Ramos (cell line): ENCODE data around the gene OR9I1.

ENCODE experiments used
- in situ Hi-C: fragments of 300-500 bp; cut with MboI; formaldehyde crosslinking; loops from one replicate; pipeline ENCODE4 v1.14.3; 2022; ENCODE audit warnings: low sequenced_read_pairs; ENCODE audit not compliant: unreplicated experiment

OR9I1 gene

GRCh38 chr11:58125469-58125868, at the start of gene OR9I1:
TSS of gene OR9I1 (minus strand) at chr11:58125530. CDS start at chr11:58119444, 6,086 bp downstream.
- in situ Hi-C loops, result no loop called here

GRCh38 chr11:58165504-58166106, 40.3 kb upstream of the OR9I1 start:
- in situ Hi-C loops, result no loop called here

GRCh38 chr11:58164990-58165389, 39.7 kb upstream of the OR9I1 start:
- in situ Hi-C loops, result no loop called here

GRCh38 chr11:58164389-58164788, 39.1 kb upstream of the OR9I1 start:
- in situ Hi-C loops, result no loop called here

- in situ Hi-C loops, result no loop called here
Measured at GRCh38 chr11:58152781-58153180, 27.5 kb upstream of the OR9I1 start.

GRCh38 chr11:58142761-58143160, 17.4 kb upstream of the OR9I1 start:
- in situ Hi-C loops, result no loop called here

GRCh38 chr11:58135171-58135570, 9.8 kb upstream of the OR9I1 start:
- in situ Hi-C loops, result no loop called here

GRCh38 chr11:58134151-58134550, 8.8 kb upstream of the OR9I1 start:
- in situ Hi-C loops, result no loop called here

GRCh38 chr11:58133309-58134076, 8.2 kb upstream of the OR9I1 start:
- in situ Hi-C loops, result no loop called here

- in situ Hi-C loops, result no loop called here
Measured at GRCh38 chr11:58127350-58127749, 2.0 kb upstream of the OR9I1 start.

GRCh38 chr11:58121096-58121495, 4.2 kb downstream of the OR9I1 start:
- in situ Hi-C loops, result no loop called here

- in situ Hi-C loops, result no loop called here
Measured at GRCh38 chr11:58097437-58097836, 27.9 kb downstream of the OR9I1 start.

- in situ Hi-C loops, result no loop called here
Measured at GRCh38 chr11:58086528-58086927, 38.8 kb downstream of the OR9I1 start.

GRCh38 chr11:58075781-58076180, 49.5 kb downstream of the OR9I1 start:
- in situ Hi-C loops, result no loop called here

GRCh38 chr11:58070585-58070984, 54.7 kb downstream of the OR9I1 start:
- in situ Hi-C loops, result no loop called here

- in situ Hi-C loops, result no loop called here
Measured at GRCh38 chr11:58068655-58069054, 56.7 kb downstream of the OR9I1 start.

- in situ Hi-C loops, result no loop called here
Measured at GRCh38 chr11:58067685-58068084, 57.6 kb downstream of the OR9I1 start.
